DND-41 (cell line): ENCODE measurements around the gene COL13A1.

Experiments used
- ATAC-seq: fragments of 200-7000 bp; cut with Tn5 transposase; 3 replicates; pipeline ENCODE4 v1.9.1; 2021; ENCODE audit warnings: low read depth; ENCODE audit not compliant: insufficient read depth
- DNase-seq: peaks from one replicate; pipeline ENCODE4 v3.0.0-alpha.2; 2020
- H2AFZ ChIP-seq: 2 replicates; pipeline ENCODE4 v1.6.0; 2012; ENCODE audit warnings: low read depth, low read length
- H3K27ac ChIP-seq: 2 replicates; pipeline ENCODE4 v1.5.1; 2012; ENCODE audit warnings: low read length, inconsistent platforms
- H3K27me3 ChIP-seq: fragments of 200-600 bp; sonication (generic); 2 replicates; pipeline ENCODE4 v1.6.0; 2012; ENCODE audit warnings: low read length, mild to moderate bottlenecking, inconsistent platforms; ENCODE audit not compliant: insufficient read depth, poor library complexity
- H3K36me3 ChIP-seq: 2 replicates; pipeline ENCODE4 v1.5.1; 2012; ENCODE audit warnings: low read length, inconsistent platforms; ENCODE audit not compliant: insufficient read depth
- H3K4me1 ChIP-seq: 2 replicates; pipeline ENCODE4 v1.5.1; 2012; ENCODE audit warnings: mild to moderate bottlenecking, low read length; ENCODE audit not compliant: insufficient read depth
- H3K4me2 ChIP-seq: 2 replicates; pipeline ENCODE4 v1.6.0; 2012; ENCODE audit warnings: mild to moderate bottlenecking, moderate library complexity, low read length, inconsistent platforms; ENCODE audit not compliant: insufficient read depth
- H3K4me3 ChIP-seq, 2 experiments: fragments of 200-600 bp in 1 of 2; shearing (Covaris generic) in 1 of 2; 2 replicates each; pipeline ENCODE4 v1.5.1; 2012 to 2016; ENCODE audit warnings: inconsistent platforms in 2 of 2, low read length in 2 of 2, mild to moderate bottlenecking in 2 of 2, low read depth in 1 of 2, moderate library complexity in 1 of 2
- H3K79me2 ChIP-seq: 2 replicates; pipeline ENCODE4 v1.6.0; 2012; ENCODE audit warnings: low read length, inconsistent platforms; ENCODE audit not compliant: insufficient read depth
- H3K9ac ChIP-seq: 2 replicates; pipeline ENCODE4 v1.6.0; 2012; ENCODE audit warnings: low read depth, mild to moderate bottlenecking, inconsistent platforms, low read length, moderate library complexity
- H3K9me3 ChIP-seq: 2 replicates; pipeline ENCODE4 v1.5.1; 2012; ENCODE audit warnings: low read length, moderate library complexity, mild to moderate bottlenecking, inconsistent platforms; ENCODE audit not compliant: insufficient read depth, severe bottlenecking
- H4K20me1 ChIP-seq: 2 replicates; pipeline ENCODE4 v1.6.0; 2012; ENCODE audit warnings: low read length; ENCODE audit not compliant: insufficient read depth
- EZH2 ChIP-seq: IDR thresholded peaks from 3 replicates; pipeline ENCODE4 v1.6.1; 2012; ENCODE audit warnings: borderline replicate concordance, low read depth, mild to moderate bottlenecking, moderate library complexity, low read length, inconsistent platforms; ENCODE audit not compliant: severe bottlenecking
- TF ChIP-seq, protein P1 (sequence below): IDR thresholded peaks from 2 replicates; pipeline ENCODE4 v1.5.1; 2012; ENCODE audit warnings: borderline replicate concordance, low read length, moderate library complexity, mild to moderate bottlenecking; ENCODE audit not compliant: poor library complexity, severe bottlenecking; ENCODE audit errors: extremely low read depth

Gene COL13A1

DNA sequence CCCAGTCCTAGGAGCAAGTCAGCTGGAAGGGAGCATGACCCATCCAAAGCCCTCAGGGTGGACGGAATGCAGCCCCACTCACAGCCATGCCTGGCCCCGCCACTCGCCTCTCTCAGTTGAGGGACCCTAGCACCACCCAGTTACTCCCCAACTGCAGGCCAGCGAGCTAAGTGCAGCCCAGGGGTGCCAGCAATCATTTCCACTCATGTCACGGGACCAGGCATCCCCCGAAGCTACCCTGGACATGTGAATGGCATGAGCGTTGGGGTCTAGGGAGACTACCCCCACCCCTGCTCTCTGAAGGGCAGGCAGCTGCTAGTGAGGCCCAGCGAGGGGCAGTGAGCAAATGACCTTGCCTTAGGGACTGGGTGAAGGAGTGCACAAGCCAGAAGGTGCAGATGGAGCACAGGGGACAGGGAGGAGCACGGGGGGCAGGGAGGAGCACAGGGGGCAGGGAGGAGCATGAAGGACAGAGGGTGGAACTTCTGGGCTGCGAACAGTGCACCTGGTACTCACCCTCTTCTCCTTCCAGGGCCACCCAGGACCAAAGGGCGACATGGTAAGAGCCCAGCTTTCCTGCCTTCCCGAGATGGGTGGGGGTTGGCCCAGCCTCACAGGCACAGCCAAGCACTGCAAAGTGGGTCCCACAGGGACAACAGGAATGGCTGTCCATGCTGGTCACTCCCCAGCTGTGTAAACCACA is 87.3 kb downstream of the COL13A1 start:
- H3K27ac ChIP-seq = no peak overlapping the region
- no peak overlapping the region for H3K4me3 ChIP-seq
- H3K9me3 ChIP-seq = no peaks in the 10 kb centered on the region
- no peaks in the 10 kb centered on the region for H3K4me1 ChIP-seq
- H4K20me1 ChIP-seq = no peaks in the 10 kb centered on the region
- H3K9ac ChIP-seq = no peak overlapping the region
- H3K4me2 ChIP-seq = no peak overlapping the region
- no peak overlapping the region for H2AFZ ChIP-seq
- no peaks in the 10 kb centered on the region for H3K36me3 ChIP-seq
- peaks cover 4% of the 10 kb centered on the region for H3K27me3 ChIP-seq
- TF ChIP-seq, protein P1, sequence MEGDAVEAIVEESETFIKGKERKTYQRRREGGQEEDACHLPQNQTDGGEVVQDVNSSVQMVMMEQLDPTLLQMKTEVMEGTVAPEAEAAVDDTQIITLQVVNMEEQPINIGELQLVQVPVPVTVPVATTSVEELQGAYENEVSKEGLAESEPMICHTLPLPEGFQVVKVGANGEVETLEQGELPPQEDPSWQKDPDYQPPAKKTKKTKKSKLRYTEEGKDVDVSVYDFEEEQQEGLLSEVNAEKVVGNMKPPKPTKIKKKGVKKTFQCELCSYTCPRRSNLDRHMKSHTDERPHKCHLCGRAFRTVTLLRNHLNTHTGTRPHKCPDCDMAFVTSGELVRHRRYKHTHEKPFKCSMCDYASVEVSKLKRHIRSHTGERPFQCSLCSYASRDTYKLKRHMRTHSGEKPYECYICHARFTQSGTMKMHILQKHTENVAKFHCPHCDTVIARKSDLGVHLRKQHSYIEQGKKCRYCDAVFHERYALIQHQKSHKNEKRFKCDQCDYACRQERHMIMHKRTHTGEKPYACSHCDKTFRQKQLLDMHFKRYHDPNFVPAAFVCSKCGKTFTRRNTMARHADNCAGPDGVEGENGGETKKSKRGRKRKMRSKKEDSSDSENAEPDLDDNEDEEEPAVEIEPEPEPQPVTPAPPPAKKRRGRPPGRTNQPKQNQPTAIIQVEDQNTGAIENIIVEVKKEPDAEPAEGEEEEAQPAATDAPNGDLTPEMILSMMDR = no peak
- no peak for TF ChIP-seq EZH2
- ATAC-seq (no peak), DNase-seq (no peak)
- H3K79me2 ChIP-seq = no peaks in the 10 kb centered on the region

DNA sequence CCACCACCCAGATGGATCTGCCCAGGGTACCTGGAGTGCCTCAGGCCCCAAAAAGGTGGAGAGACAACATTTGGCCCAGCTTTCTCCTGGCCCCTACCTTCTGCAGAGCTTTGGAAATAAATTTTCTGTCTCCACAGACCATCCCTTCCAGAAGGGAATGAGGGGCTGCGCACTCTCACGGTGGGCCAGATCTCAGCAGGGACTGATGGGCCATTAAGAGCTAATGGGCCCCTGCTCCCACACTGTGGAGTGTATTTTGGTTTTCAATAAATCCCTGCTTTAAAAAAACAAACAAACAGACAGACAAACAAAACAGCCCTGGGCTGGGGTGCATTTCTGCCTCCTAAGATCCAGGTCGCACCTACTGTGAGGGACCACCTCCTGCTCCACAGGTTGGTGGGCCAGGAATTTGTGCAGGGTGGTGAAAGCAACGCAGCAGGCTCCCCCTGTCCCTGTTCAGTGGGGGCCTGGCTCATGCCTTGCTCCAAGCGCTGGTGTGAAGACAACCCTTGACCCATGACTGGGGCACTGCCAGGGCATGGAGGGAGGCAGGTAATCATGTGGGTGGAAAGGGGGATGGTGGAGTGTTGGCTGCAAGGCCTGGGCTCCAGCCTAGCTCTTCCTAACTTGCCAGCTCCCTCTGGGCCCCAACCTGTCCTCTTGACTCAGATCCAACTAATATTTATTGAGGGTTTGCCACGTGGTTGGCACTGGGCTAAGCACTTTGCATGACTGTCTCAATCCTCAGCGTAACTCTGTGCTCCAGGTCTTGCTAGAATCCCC is 88.5 kb downstream of the COL13A1 start:
- Histone ChIP-seq H4K20me1 (no peaks in the 10 kb centered on the region), H3K9ac (no peak overlapping the region), H3K9me3 (no peaks in the 10 kb centered on the region), H3K4me1 (no peaks in the 10 kb centered on the region), H3K4me2 (no peak overlapping the region), H3K27me3 (peaks cover 6% of the 10 kb centered on the region), H3K4me3 (no peak overlapping the region), H3K27ac (no peak overlapping the region), H2AFZ (no peak overlapping the region), H3K36me3 (no peaks in the 10 kb centered on the region), H3K79me2 (no peaks in the 10 kb centered on the region)
- DNase-seq (no peak), ATAC-seq (no peak)
- TF ChIP-seq, protein P1 = no peak
- TF ChIP-seq EZH2 = no peak

DNA sequence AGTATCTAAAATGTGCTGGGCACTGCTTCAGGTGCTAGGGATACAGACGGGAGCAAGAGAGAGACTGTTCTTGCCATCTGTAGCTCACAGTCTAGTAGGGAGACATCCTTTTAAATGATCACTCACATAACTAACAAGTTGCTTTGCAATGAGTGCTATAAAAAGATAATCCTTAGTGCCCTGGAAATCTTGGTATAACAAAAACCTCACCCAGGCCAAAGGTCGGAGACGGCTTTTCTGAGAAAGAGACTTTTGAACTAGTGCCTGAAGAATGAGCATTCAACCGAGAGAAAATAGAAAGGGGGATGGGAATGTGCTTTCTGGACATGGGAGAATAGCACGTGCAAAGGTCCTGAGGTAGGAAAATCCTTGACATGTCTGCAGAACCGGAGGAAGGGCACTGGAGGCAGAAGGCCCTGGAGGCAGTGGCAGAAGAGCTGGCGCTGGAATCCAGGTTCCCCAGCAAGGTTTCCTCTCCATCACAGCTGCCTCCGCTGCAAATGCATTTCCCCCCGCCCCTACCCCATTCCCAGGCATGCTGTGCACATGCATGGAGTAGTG is 89.4 kb downstream of the COL13A1 start:
- DNase-seq = no peak
- Histone ChIP-seq H3K4me2 (no peak overlapping the region), H3K9ac (no peak overlapping the region), H3K9me3 (no peaks in the 10 kb centered on the region), H3K27ac (no peak overlapping the region), H3K27me3 (peaks cover 6% of the 10 kb centered on the region), H4K20me1 (no peaks in the 10 kb centered on the region), H3K4me1 (no peaks in the 10 kb centered on the region), H3K36me3 (no peaks in the 10 kb centered on the region), H2AFZ (no peak overlapping the region), H3K79me2 (no peaks in the 10 kb centered on the region), H3K4me3 (no peak overlapping the region)
- ATAC-seq = no peak
- TF ChIP-seq, protein P1 = no peak
- no peak for TF ChIP-seq EZH2
